Stimulated activated CD4-positive, alpha-beta T cell treated with anti-CD3 and anti-CD28 coated beads, Interleukin-2, amount 100 ng/mL, for 24 hours (primary cell): ENCODE results near the gene USP13.

Experiments
- DNase-seq, 2 donors: peaks; one replicate each; pipeline ENCODE4 v3.0.0-alpha.2; 2020

The USP13 gene

DNA sequence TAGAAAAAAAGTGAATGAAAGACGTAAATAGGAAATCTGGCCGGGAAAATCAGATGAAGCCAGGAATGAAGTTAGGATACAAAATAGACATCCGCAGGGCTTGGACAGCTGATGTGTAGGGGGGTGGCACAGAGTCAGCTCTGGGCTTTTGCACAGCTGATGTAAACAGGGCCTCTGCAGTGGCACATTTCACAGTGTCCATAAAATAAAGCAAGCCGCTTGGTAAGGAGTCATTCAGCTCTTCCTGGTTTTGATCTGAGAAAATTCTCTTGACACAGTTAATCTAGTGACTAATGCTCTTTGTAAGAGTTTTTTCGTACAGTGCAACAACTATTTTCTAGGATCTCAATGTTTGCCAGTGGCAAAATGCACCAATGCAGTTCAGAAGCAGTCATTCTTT is 153.3 kb downstream of the USP13 start:
- DNase-seq, result no peak

DNA sequence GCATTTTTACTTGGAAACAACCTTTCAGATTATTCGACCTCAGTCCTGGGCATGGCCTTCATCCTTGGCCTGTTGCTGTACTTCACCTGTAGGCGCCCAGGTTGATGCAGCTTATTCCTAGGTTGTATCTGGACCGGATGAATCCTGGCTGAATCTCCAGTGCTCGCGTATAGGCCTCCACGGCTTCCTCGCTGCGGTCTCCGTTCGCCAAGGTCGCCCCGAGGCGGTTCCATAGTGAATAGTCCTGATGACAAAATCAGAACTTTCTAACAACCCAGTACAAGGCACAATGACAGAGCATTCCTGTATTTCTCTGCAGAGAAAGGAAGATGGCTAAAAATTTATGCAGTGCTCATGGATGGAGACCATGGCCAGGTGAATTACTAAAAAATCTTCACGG is 154.7 kb downstream of the USP13 start:
- DNase-seq, result no peak

DNA sequence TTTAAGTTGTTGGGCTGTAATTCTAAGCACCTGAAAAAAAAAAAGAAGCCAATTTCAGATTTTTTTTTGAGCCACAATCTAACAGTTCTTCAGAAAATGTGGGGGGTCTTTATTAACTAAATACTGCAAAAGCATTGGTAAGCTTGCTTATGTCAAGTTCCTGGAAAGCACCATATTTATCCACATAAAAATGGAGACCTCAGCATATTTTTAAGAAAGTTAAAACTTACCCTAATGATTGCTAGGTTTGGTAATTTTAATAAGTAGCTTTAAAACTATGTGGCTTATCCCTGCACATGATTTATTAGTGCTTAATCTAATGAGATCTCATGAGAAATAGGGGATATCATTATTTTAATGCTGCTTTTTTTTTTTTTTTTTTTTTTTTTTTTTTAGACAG is 156.8 kb downstream of the USP13 start:
- DNase-seq, result no peak

DNA sequence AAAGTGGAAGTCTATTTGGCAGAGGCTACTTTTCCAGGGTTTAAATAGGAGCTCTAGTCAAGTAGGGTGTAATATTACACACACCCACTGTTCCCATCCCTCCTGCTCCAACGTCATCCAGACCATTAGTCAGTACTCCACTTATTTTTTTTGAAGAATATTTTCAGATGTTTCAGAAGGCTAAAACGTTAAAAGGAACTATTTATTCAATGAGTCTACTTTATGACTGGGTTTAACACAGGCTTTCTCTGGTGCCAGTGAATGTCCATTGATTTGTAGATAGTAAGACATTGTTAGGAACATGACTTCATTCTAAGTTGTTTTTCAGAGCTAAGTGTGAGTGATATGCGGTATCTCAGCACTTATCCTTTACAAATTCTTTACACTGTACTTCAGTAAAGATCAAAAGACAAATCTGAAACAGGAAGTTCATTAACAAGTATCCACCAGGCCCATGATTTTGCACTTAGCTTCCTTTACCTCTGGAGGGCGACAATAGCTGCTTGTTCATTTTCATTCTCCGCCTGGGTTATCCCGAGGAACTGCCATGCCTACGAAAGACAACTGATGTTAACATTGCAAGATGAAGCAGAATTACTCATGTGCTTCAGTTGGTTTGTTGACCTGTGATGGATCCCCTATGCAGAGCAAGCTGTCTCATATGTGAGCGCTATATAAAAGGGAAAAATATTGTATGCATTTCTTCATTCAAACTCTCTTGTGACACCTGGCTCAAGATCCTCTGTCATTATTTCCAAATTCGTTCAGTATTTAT is 158.7 kb downstream of the USP13 start:
- peak in 1 of 2 donors; percentile 2 for DNase-seq

DNA sequence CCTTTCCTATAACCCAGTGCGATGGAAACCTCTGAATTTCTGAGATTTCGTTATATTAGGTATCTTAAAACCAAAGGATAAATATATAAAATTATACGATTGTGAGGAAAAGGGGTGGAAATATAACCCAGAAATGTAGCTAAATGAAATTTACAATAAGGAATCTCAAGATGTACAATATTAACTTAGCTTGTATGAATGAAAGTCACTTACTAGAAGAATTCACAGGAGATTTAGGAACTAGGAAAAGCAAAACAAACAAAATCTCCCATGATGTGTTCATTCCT is 159.2 kb downstream of the USP13 start:
- DNase-seq, result no peak

DNA sequence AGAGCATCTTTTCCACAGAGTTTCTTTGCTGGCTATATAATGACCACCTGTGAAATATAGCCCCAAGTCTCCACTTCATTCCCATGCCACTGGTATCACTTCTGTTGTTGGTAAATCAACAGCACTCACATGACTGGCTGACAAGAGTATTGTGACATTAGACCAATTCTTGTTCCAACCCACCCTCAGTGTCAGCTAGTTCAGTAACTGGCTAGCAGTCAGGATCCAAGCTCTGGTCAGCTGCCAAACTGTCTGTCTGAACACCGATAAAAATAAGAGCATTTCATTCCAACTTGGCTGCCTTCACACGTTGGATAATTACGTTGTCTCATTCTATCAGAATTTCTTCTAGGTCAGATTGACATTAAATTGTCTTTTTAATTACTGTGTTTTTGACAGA is 166.5 kb downstream of the USP13 start:
- no peak for DNase-seq

DNA sequence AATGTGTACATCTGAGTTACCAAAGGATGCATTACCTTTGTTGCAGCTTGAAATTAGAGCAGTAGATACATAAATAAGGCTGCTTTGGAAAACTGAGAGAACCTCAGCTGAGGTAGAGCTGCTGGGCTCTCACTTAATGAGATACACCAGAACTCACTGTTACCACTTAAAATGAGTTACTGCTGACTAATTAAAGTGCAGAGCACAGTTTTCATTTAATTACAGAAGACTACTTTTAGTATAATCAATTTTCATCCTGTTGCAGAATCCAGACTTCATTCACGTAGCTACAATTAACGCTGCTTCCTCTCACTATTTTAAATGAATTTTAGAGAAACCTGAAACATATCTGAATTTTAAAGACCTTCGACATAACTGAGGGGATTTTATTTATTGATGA is 169.5 kb downstream of the USP13 start:
- DNase-seq, result no peak

DNA sequence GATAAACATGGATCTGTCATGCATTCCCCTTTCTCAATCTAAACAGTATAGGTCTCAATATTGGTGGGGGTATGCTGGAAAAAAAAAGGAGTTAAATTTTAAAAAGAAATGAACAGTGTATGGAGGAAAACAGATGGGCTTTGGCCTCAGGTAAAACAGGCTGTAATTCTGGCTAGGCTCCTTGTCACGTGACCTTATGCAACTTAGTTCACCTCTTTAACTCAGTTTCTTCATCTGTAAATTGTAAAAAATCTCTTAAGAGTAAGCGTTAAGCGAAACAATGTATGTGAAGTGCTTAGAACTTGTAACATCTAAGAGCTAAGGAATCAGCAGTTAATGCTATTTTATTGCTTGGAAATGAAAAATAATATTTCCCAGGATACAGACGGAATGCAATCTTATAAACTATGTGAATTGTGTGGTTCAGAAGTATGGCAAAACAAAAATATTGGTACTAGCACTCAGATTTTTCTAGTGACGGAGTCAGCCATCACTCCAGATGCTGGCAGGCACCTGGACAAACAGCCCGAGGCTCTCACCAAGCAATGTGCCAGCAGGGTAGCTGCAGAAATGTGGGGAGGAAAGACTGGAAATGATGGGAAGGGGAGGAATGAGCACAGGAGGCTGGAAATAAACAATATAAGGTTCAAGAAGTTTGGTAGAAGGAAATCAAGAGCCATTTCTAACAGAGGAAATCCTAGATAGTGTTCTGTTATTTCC is 172.8 kb downstream of the USP13 start:
- DNase-seq, result no peak

DNA sequence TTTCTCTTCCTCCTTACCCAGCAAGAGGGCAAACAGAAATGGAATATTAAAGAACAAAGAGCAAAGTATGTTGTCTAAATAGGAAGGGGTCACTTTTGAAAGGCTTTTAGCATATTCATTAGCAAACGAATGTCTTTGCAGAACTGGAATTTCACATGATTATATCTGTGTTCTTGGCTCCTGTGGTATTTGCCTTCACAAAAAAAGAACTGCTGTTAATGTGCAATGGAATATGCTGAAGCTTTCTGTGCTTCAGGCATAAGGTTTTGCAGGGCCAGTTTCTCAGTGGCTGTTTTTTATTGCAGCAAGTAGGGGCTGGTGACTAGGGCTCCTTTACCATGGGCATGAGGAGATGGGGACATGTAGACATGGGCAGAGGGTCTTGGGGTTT is 173.4 kb downstream of the USP13 start:
- DNase-seq, result no peak

DNA sequence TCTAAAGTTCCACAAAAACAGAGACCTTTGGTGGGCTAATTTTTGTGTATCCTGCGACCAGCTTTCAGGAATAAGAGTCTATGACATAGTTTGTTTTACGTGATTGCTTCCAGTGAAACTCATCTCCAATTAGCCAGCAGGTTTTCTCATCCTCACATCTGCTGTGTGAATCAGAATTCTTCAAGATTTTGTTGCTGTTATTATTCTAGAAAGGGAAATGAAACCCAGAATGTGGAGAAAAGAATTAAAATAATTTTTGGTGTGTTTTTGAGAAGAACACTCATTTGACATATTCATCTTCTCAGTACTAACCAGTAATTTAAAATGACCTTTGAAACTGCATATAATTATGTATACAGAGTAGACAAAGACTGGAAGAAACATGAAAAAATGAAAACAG is 175.9 kb downstream of the USP13 start:
- DNase-seq, result no peak

DNA sequence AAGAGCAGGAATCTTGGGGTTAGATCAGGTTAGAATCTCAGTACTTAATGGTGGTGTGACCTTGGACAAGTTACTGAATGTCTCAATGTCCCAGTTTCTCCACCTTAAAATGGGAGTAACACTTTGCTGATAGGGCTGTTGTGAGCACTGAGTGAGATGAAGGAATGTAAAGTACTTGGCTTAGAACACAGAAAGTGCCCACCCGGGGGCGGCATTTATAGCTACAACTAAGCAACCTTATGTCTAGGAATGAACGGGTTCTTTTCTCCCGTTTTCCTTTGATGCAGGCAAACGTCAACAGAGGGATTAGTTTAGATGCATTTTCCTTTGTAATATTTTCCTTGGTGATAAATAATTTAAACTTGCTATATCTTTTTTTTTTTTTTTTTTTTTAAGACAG is 176.6 kb downstream of the USP13 start:
- DNase-seq, result no peak

DNA sequence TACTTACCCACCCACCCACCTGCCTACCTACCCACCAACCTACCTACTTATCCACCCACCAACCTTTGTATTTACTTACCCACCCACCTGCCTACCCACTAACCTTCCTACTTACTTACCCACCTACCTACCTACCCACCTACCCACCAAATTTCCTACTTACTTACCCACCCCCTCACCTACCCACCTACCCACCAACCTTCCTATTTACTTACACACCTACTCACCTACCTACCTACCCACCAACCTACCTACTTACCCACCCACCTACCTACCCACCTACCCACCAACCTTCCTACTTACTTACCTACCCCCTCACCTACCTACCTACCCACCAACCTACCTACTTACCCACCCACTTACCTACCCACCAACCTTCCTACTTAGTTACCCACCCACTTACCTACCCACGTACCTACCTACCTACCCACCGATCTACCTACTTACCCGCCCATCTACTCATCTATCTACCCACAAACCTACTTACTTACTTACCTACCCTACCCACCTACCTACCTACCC is 179.6 kb downstream of the USP13 start:
- no peak for DNase-seq

DNA sequence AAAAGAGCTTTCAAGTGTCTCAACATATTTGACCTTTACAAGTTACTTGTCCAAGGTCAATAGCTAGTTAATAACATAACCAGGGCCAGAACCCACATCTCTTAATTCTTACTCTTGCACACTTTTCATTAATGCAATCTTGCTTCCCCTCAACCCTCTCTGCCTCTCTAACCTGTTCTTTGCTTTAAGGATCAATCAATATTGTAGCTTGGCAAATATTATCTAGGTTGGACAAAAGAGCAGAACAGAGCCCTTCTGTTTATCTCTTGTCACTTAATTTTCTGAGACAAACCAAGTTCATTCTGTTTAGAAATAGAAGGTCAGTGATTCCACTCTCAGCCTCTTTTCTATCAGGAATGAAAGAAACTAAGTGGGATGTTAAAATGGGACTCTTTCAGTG is 180.5 kb downstream of the USP13 start:
- no peak for DNase-seq

DNA sequence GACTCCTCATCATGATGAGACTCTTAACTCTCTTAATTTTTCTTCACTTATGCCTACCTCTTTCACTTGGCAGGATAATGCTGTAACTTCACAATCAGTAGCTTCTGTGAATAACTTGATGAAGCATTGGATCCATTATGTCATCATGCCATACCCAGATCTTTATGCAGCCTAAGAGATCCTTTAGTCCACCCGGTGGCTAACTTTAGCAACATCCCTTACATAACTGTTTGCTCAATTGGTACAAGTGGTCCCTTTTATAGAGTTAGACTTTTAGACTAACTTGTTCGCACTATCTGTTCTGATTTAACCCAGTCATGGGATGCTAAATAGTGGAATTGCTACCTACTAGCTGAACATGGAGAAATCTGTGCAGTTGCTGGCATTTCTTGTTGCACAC is 184.5 kb downstream of the USP13 start:
- no peak for DNase-seq
